Calu3 (cell line): Measurements from ENCODE around the gene ABTB2. TPM values are rescaled to one million over a fixed set of nuclear protein-coding genes. Genes with fewer than 3 reads are reported as not detected.

Source experiments
- BruUV-seq: library from RNA; stranded (reverse); fragments of 400-500 nt; replicated peaks from 2 replicates; lab custom pipeline; 2021; lab: Mats Ljungman, UMichigan
- CTCF ChIA-PET: fragments of 300-600 bp; sonication (Branson Sonifier 250); formaldehyde crosslinking; loops from one replicate; lab custom pipeline; 2022; ENCODE audit warnings: antibody characterized with exemption; lab: Charles Lee
- DNase-seq: peaks from one replicate; pipeline ENCODE4 v3.0.0; 2022
- H3K27ac Mint-ChIP-seq: one replicate; pipeline ENCODE4 v1.8.0; 2022; ENCODE audit warnings: mixed read lengths; ENCODE audit not compliant: unreplicated experiment
- H3K27me3 Mint-ChIP-seq: one replicate; pipeline ENCODE4 v1.8.0; 2022; ENCODE audit warnings: mixed read lengths; ENCODE audit not compliant: unreplicated experiment
- H3K36me3 Mint-ChIP-seq: one replicate; pipeline ENCODE4 v1.8.0; 2022; ENCODE audit warnings: mild to moderate bottlenecking, moderate library complexity, mixed read lengths; ENCODE audit not compliant: insufficient read depth, unreplicated experiment
- H3K4me1 Mint-ChIP-seq: one replicate; pipeline ENCODE4 v1.8.0; 2022; ENCODE audit warnings: mild to moderate bottlenecking, low read depth, mixed read lengths; ENCODE audit not compliant: unreplicated experiment
- H3K4me3 Mint-ChIP-seq: one replicate; pipeline ENCODE4 v1.8.0; 2022; ENCODE audit warnings: mild to moderate bottlenecking, low read depth, moderate library complexity, mixed read lengths; ENCODE audit not compliant: unreplicated experiment
- H3K9me3 Mint-ChIP-seq: one replicate; pipeline ENCODE4 v1.8.0; 2022; ENCODE audit warnings: low read depth, mixed read lengths; ENCODE audit not compliant: unreplicated experiment
- intact Hi-C: fragments of 100-400 bp; cut with micrococcal nuclease; formaldehyde crosslinking; loops from one replicate; pipeline ENCODE4 v1.10.0; 2022; ENCODE audit not compliant: unreplicated experiment
- total RNA-seq: library from RNA; stranded (reverse); gene quantifications from 2 replicates; pipeline ENCODE4 v1.2.3, GENCODE V29; 2022
- TF ChIP-seq, protein P1 (sequence below): fragments of 200-600 bp; IDR thresholded peaks from one replicate; pipeline ENCODE4 v1.8.0; 2022; ENCODE audit warnings: antibody characterized with exemption; ENCODE audit not compliant: unreplicated experiment

The ABTB2 gene
- total RNA-seq, 1 experiment from 2014 or later, result 24.8 TPM

DNA sequence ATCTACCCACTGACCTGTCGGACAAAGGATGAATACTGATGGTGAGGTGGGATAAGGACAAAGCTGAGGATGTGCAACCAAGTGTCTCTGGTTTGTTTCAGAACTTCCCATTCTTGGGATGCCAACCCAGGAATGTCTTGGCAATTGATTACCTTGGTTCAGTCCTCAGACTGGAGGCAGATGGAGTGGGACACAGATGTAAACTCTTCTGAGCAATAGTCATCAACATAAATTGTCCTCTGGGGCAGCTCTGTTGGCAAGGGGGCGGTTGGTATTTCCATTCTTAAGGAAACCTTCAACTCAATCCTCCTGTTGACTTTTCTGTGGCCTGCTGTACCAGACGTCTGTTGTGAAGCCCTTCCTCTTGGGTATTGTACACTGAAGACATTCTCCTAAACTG is 6.8 kb downstream of the ABTB2 start:
- no peaks in the 10 kb centered on the region for H3K9me3 Mint-ChIP-seq
- CTCF ChIA-PET, result interaction anchor here (0.6 kb wide), 1 partner anchor 175 kb away, joined by 4 read pairs; no protein-coding TSS in a partner anchor
- no peaks in the 10 kb centered on the region for H3K27me3 Mint-ChIP-seq
- TF ChIP-seq, protein P1, sequence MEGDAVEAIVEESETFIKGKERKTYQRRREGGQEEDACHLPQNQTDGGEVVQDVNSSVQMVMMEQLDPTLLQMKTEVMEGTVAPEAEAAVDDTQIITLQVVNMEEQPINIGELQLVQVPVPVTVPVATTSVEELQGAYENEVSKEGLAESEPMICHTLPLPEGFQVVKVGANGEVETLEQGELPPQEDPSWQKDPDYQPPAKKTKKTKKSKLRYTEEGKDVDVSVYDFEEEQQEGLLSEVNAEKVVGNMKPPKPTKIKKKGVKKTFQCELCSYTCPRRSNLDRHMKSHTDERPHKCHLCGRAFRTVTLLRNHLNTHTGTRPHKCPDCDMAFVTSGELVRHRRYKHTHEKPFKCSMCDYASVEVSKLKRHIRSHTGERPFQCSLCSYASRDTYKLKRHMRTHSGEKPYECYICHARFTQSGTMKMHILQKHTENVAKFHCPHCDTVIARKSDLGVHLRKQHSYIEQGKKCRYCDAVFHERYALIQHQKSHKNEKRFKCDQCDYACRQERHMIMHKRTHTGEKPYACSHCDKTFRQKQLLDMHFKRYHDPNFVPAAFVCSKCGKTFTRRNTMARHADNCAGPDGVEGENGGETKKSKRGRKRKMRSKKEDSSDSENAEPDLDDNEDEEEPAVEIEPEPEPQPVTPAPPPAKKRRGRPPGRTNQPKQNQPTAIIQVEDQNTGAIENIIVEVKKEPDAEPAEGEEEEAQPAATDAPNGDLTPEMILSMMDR, result no peak
- no peak for DNase-seq
- peaks cover 15% of the 10 kb centered on the region for H3K36me3 Mint-ChIP-seq
- H3K4me1 Mint-ChIP-seq, result peaks cover 93% of the 10 kb centered on the region
- intact Hi-C loops, result loop anchor here (10.0 kb wide), 1 partner anchor 146 kb away; no protein-coding TSS in a partner anchor
- no peak overlapping the region for H3K27ac Mint-ChIP-seq
- BruUV-seq, result no TSS peak
- no peak overlapping the region for H3K4me3 Mint-ChIP-seq

DNA sequence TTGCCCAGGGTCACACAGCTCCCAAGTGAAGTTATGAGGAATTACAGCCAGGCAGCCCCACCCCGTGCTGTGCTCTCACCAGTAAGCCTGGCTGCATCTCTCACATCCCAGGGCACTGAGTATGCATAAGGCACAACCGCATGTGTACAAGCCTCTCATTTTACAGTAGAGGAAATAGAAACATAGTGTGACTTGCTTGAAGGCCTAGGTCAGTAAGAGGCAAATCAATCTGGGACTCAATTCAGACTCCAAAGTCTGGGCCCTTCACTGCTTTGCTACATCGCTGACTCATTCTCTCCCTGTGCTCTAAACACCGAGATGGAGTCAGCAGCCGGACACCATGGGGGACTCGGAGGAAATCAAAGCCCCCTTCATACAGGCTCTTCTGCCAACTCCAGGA is 7.9 kb downstream of the ABTB2 start:
- CTCF ChIA-PET, result interaction anchor here (0.6 to 1.8 kb wide), 7 partner anchors 16 to 175 kb away, joined by 3 to 9 read pairs (median 5); no protein-coding TSS in a partner anchor
- no TSS peak for BruUV-seq

DNA sequence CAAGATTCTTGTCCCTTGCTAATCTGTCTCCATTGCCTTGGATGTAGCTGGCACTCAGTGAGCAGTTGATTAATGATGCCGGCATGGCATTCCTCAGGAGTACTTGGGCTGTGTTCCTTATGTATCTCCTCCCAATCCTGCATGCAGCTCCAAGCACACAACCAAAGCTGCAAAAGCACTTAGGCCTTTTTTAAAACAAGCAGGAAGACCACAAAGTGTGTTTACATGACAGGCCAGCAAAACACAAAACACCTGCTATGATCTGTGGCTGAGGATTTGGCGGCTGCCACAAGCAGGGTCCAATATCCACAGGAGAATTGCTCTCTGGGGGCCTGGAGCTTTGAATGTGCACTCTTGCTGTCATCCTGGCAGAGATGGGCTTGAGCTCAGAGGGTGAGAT is 8.9 kb downstream of the ABTB2 start:
- Mint-ChIP-seq H3K27me3 (no peaks in the 10 kb centered on the region), H3K27ac (peak overlapping the region; percentile 32), H3K9me3 (no peaks in the 10 kb centered on the region), H3K36me3 (peaks cover 17% of the 10 kb centered on the region), H3K4me1 (peaks cover 94% of the 10 kb centered on the region), H3K4me3 (no peak overlapping the region)
- CTCF ChIA-PET, result interaction anchor here (0.7 to 1.8 kb wide), 4 partner anchors 18 to 118 kb away, joined by 3 to 6 read pairs (median 5); no protein-coding TSS in a partner anchor
- no TSS peak for BruUV-seq
- TF ChIP-seq, protein P1, result no peak
- intact Hi-C loops, result loop anchor here (5.0 kb wide), 1 partner anchor 42 kb away; no protein-coding TSS in a partner anchor
- DNase-seq, result no peak

More for the DNA sequence above, 7.9 kb downstream of the ABTB2 start:
- peaks cover 94% of the 10 kb centered on the region for H3K4me1 Mint-ChIP-seq
- peak; percentile 58 for DNase-seq
- intact Hi-C loops, result loop anchor here (5.0 to 10.0 kb wide), 2 partner anchors 43 to 145 kb away; no protein-coding TSS in a partner anchor
- peak overlapping the region; percentile 25 for H3K4me3 Mint-ChIP-seq
- peak overlapping the region; percentile 50 for H3K27ac Mint-ChIP-seq
- H3K27me3 Mint-ChIP-seq, result no peaks in the 10 kb centered on the region
- peaks cover 14% of the 10 kb centered on the region for H3K36me3 Mint-ChIP-seq
- no peaks in the 10 kb centered on the region for H3K9me3 Mint-ChIP-seq
- TF ChIP-seq, protein P1, result no peak

DNA sequence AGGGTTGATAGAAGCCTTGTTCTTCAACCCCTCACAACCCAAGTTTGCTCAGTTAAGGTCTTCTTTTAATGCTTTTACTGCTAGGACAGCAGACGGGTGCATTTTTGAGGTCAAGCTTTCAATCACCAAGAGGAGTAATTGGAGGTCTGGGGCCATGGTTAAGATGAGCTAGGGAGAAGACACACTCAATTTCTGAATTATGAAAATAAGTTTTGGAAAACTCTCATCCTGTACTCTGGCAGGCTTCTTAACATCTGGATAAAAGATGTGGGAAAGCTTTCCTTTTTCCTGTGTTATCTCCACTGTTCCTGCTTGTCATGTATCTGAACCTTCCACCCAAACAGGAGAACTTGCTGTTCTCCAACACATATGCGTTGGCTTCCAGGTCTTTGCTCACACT is 9.7 kb downstream of the ABTB2 start:
- no peaks in the 10 kb centered on the region for H3K27me3 Mint-ChIP-seq
- intact Hi-C loops, result loop anchor here (5.0 kb wide), 1 partner anchor 41 kb away; no protein-coding TSS in a partner anchor
- no peak for DNase-seq
- peaks cover 17% of the 10 kb centered on the region for H3K36me3 Mint-ChIP-seq
- no peak overlapping the region for H3K4me3 Mint-ChIP-seq
- TF ChIP-seq, protein P1, result no peak
- CTCF ChIA-PET, result interaction anchor here (0.6 to 3.8 kb wide), 3 partner anchors 9 to 94 kb away, joined by 4 to 20 read pairs (median 7); partner anchors contain the start of gene ABTB2
- BruUV-seq, result no TSS peak
- no peaks in the 10 kb centered on the region for H3K9me3 Mint-ChIP-seq
- H3K27ac Mint-ChIP-seq, result no peak overlapping the region
- peaks cover 94% of the 10 kb centered on the region for H3K4me1 Mint-ChIP-seq
